HG03045 (cell line): ENCODE results near the gene EGFL8.
"Not testable (repeated sequence)": the region's sequence is repeated elsewhere in the genome, so short reads cannot be mapped to it uniquely, and the experiment has no call there.

Source experiments
- ATAC-seq: cut with Tn5 transposase; IDR thresholded peaks from one replicate; pipeline ENCODE4 v1.9.1; 2021; ENCODE audit warnings: mild to moderate bottlenecking, moderate library complexity; ENCODE audit not compliant: unreplicated experiment

Gene EGFL8

GRCh38 chr6:32164295-32164694 is at the start of gene EGFL8:
Gene EGFL8, plus strand, starts transcription at chr6:32164595. Its CDS starts 1,571 bp downstream, at chr6:32166166.
- no peak for ATAC-seq

GRCh38 chr6:32114796-32115195 is 49.6 kb upstream of the EGFL8 start:
- ATAC-seq: no peak

GRCh38 chr6:32115623-32116022 is 48.8 kb upstream of the EGFL8 start:
- no peak for ATAC-seq

- ATAC-seq: no peak
These were observed 47.7 kb upstream of the EGFL8 start for GRCh38 chr6:32116674-32117073.

- ATAC-seq: no peak
These were observed 46.9 kb upstream of the EGFL8 start for GRCh38 chr6:32117461-32117860.

GRCh38 chr6:32118782-32119628 is 45.4 kb upstream of the EGFL8 start:
- ATAC-seq: no peak

GRCh38 chr6:32120573-32121059 is 43.8 kb upstream of the EGFL8 start:
- ATAC-seq: no peak

- ATAC-seq: no peak
These were observed 40.7 kb upstream of the EGFL8 start for GRCh38 chr6:32123681-32124080.

- ATAC-seq: no peak
These were observed 37.5 kb upstream of the EGFL8 start for GRCh38 chr6:32126880-32127279.

GRCh38 chr6:32127409-32127716 is 37.0 kb upstream of the EGFL8 start:
- no peak for ATAC-seq

- peak; percentile 87 for ATAC-seq
These were observed 36.4 kb upstream of the EGFL8 start, which contains the start of gene ATF6B for GRCh38 chr6:32127717-32128592. Gene ATF6B, minus strand, starts transcription at chr6:32128246. Its CDS starts 39 bp downstream, at chr6:32128207.

GRCh38 chr6:32128751-32129296 is 35.6 kb upstream of the EGFL8 start:
- ATAC-seq: no peak

GRCh38 chr6:32129297-32130088 is 34.9 kb upstream of the EGFL8 start:
- ATAC-seq: no peak

GRCh38 chr6:32131439-32131948 is 32.9 kb upstream of the EGFL8 start:
- ATAC-seq: no peak

GRCh38 chr6:32132110-32132509 is 32.3 kb upstream of the EGFL8 start:
- ATAC-seq: no peak

- no peak for ATAC-seq
These were observed 30.6 kb upstream of the EGFL8 start for GRCh38 chr6:32133786-32134185.

GRCh38 chr6:32137454-32137853 is 26.9 kb upstream of the EGFL8 start:
- ATAC-seq: no peak

GRCh38 chr6:32139590-32139989 is 24.8 kb upstream of the EGFL8 start:
- ATAC-seq: no peak

- no peak for ATAC-seq
These were observed 23.9 kb upstream of the EGFL8 start for GRCh38 chr6:32140420-32141046.

GRCh38 chr6:32144238-32144637 is 20.2 kb upstream of the EGFL8 start:
- ATAC-seq: not testable (repeated sequence)
